Liver (tissue), 9 donors: ENCODE data around the gene CFAP298. TPM values are rescaled to one million over a fixed set of nuclear protein-coding genes. Genes with fewer than 3 reads are reported as not detected.

ENCODE experiments used
- DNase-seq: peaks from one replicate; pipeline ENCODE4 v3.0.0-alpha.2; 2017; ENCODE audit warnings: low spot score
- H3K27ac ChIP-seq, 2 donors: one replicate each; pipeline ENCODE4 v1.7.0; 2013; ENCODE audit warnings: inconsistent platforms in 2 of 2, low read length in 2 of 2, control low read depth in 1 of 2, low read depth in 1 of 2, mild to moderate bottlenecking in 1 of 2
- H3K27me3 ChIP-seq, 4 donors: one replicate each; pipeline versions ENCODE4 v1.6.1 to v1.7.0; 2013; ENCODE audit warnings: low read length in 3 of 4, inconsistent platforms in 1 of 4, mild to moderate bottlenecking in 1 of 4, moderate library complexity in 1 of 4; ENCODE audit not compliant: control insufficient read depth in 4 of 4, insufficient read depth in 4 of 4
- H3K36me3 ChIP-seq, 4 donors: one replicate each; pipeline versions ENCODE4 v1.6.1 to v1.7.0; 2013; ENCODE audit warnings: low read length in 3 of 4, mild to moderate bottlenecking in 3 of 4, low read depth in 1 of 4, moderate library complexity in 1 of 4; ENCODE audit not compliant: control insufficient read depth in 4 of 4, insufficient read depth in 3 of 4
- H3K4me1 ChIP-seq, 4 donors: one replicate each; pipeline versions ENCODE4 v1.6.1 to v1.7.0; 2013; ENCODE audit warnings: low read length in 3 of 4, mild to moderate bottlenecking in 3 of 4, moderate library complexity in 1 of 4; ENCODE audit not compliant: control insufficient read depth in 4 of 4, insufficient read depth in 4 of 4
- H3K4me3 ChIP-seq, 3 donors: one replicate each; pipeline versions ENCODE4 v1.6.1 to v1.7.0; 2013; ENCODE audit warnings: low read length in 3 of 3, control low read depth in 1 of 3, low read depth in 1 of 3, mild to moderate bottlenecking in 1 of 3
- H3K9ac ChIP-seq, 2 donors: one replicate each; pipeline ENCODE4 v1.7.0; 2013; ENCODE audit warnings: low read length in 2 of 2, mild to moderate bottlenecking in 2 of 2, moderate library complexity in 2 of 2, control low read depth in 1 of 2, low read depth in 1 of 2
- H3K9me3 ChIP-seq, 4 donors: one replicate each; pipeline versions ENCODE4 v1.6.1 to v1.7.0; 2013; ENCODE audit warnings: low read length in 3 of 4; ENCODE audit not compliant: control insufficient read depth in 4 of 4
- FOXA1 ChIP-seq: IDR thresholded peaks from 2 replicates; pipeline ENCODE4 v1.6.1; 2016; ENCODE audit warnings: antibody characterized with exemption
- GABPA ChIP-seq, 2 donors: IDR thresholded peaks in 1 of 2; conservative IDR thresholded peaks in 1 of 2; 2 replicates each; pipeline ENCODE4 v1.6.1; 2016; ENCODE audit warnings: antibody characterized with exemption in 2 of 2, mild to moderate bottlenecking in 1 of 2, moderate library complexity in 1 of 2
- HNF4A ChIP-seq, 2 donors: conservative IDR thresholded peaks; 2 replicates each; pipeline ENCODE4 v1.6.1; 2016; ENCODE audit warnings: antibody characterized with exemption in 2 of 2, mild to moderate bottlenecking in 2 of 2
- HNF4G ChIP-seq: IDR thresholded peaks from 2 replicates; pipeline ENCODE4 v1.6.1; 2016; ENCODE audit warnings: antibody characterized with exemption
- JUND ChIP-seq, 2 donors: IDR thresholded peaks; 2 replicates each; pipeline ENCODE4 v1.6.1; 2016; ENCODE audit warnings: antibody characterized with exemption in 2 of 2
- NR2F2 ChIP-seq: IDR thresholded peaks from 2 replicates; pipeline ENCODE4 v1.6.1; 2016; ENCODE audit warnings: antibody characterized with exemption
- RAD21 ChIP-seq, 2 donors: IDR thresholded peaks; 2 replicates each; pipeline ENCODE4 v1.6.1; 2016; ENCODE audit warnings: antibody characterized with exemption in 2 of 2, mild to moderate bottlenecking in 2 of 2
- RXRA ChIP-seq, 2 donors: IDR thresholded peaks; 2 replicates each; pipeline ENCODE4 v1.6.1; 2017 to 2018; ENCODE audit warnings: antibody characterized with exemption in 2 of 2, mild to moderate bottlenecking in 1 of 2
- TAF1 ChIP-seq: conservative IDR thresholded peaks from 2 replicates; pipeline ENCODE4 v1.6.1; 2016; ENCODE audit warnings: antibody characterized with exemption, mild to moderate bottlenecking
- YY1 ChIP-seq: IDR thresholded peaks from 2 replicates; pipeline ENCODE4 v1.6.1; 2016; ENCODE audit warnings: antibody characterized with exemption, mild to moderate bottlenecking
- WGBS: extraction: QIAGEN DNeasy Blood & Tissue Kit; methylation state at CpG from one replicate; pipeline ENCODE4 v1.1.7; 2013; 5-methylcytosine and 5-hydroxymethylcytosine counted together
- polyA plus RNA-seq, 2 donors: library from polyadenylated mRNA; stranded (reverse) in 1 of 2; unstranded in 1 of 2; fragments of 200-250 nt in 1 of 2; fragments of >200 nt in 1 of 2; fragmentation: Nextera tagmentation in 1 of 2; extraction: Ambion mirVana in 1 of 2; gene quantifications; one replicate each; pipeline versions ENCODE4 v1.2.1 to v1.2.3, GENCODE V29; 2013 to 2015
- total RNA-seq, 2 donors: library from RNA; depleted of rRNA; stranded (reverse); fragments of >200 nt; gene quantifications; one replicate each; pipeline ENCODE4 v1.2.3, GENCODE V29; 2014
- TF ChIP-seq, protein P1 (sequence below): IDR thresholded peaks from 2 replicates; pipeline ENCODE4 v1.6.1; 2016; ENCODE audit warnings: antibody characterized with exemption
- TF ChIP-seq, protein P2 (sequence below): fragments of 150-350 bp; IDR thresholded peaks from 2 replicates; pipeline ENCODE4 v1.5.1; 2017; ENCODE audit warnings: improper control_type of control experiment, low read depth, low read length; ENCODE audit not compliant: missing input control
- TF ChIP-seq, protein P3 (sequence below): IDR thresholded peaks from 2 replicates; pipeline ENCODE4 v1.6.1; 2016; ENCODE audit warnings: antibody characterized with exemption
- donor health status: healthy.
- donor health status: healthy.
- donor health status: healthy.
- donor health status: healthy.
- donor health status: healthy.

CFAP298 gene
- total and polyA plus RNA-seq, 4 donors: 13.1 to 19.8 (median 15.3) TPM

DNA sequence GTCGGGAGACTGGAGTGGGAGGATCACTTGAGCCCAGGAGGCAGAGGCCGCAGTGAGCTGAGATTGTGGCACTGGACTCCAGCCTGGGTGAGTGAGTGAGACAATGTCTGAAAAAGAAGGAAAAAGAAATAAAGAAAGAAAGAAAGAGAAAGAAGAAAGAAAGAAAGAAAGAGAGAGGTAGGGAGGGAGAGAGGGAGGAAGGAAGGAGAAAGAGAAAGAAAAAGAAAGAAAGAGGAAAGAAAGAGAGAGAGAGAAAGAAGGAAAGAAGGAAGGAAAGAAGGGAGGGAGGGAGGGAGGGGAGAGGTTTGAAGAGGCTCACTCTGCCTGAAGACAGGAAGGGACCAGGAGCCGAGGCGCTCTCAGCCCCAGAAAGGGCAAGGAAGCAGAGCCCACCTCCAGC lies 22.0 kb downstream of the CFAP298 start:
- no peaks in the 10 kb centered on the region for H3K9me3 ChIP-seq
- no peak overlapping the region for H3K9ac ChIP-seq
- no peak overlapping the region for H3K27ac ChIP-seq
- peaks cover 7 to 35% (median 27%) of the 10 kb centered on the region in 4 donors for H3K4me1 ChIP-seq
- H3K27me3 ChIP-seq: no peaks in the 10 kb centered on the region
- H3K36me3 ChIP-seq: no peaks in the 10 kb centered on the region
- TF ChIP-seq, protein P1, sequence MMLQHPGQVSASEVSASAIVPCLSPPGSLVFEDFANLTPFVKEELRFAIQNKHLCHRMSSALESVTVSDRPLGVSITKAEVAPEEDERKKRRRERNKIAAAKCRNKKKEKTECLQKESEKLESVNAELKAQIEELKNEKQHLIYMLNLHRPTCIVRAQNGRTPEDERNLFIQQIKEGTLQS: no peak
- no peak for TF ChIP-seq FOXA1
- no peak for TF ChIP-seq GABPA (IDR thresholded peaks at IDR 0.05 in 1 of 2, conservative IDR thresholded peaks at IDR 0.05 in 1 of 2)
- no peak for TF ChIP-seq TAF1
- TF ChIP-seq, protein P2, sequence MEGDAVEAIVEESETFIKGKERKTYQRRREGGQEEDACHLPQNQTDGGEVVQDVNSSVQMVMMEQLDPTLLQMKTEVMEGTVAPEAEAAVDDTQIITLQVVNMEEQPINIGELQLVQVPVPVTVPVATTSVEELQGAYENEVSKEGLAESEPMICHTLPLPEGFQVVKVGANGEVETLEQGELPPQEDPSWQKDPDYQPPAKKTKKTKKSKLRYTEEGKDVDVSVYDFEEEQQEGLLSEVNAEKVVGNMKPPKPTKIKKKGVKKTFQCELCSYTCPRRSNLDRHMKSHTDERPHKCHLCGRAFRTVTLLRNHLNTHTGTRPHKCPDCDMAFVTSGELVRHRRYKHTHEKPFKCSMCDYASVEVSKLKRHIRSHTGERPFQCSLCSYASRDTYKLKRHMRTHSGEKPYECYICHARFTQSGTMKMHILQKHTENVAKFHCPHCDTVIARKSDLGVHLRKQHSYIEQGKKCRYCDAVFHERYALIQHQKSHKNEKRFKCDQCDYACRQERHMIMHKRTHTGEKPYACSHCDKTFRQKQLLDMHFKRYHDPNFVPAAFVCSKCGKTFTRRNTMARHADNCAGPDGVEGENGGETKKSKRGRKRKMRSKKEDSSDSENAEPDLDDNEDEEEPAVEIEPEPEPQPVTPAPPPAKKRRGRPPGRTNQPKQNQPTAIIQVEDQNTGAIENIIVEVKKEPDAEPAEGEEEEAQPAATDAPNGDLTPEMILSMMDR: no peak
- no peak for TF ChIP-seq HNF4A (conservative IDR thresholded peaks at IDR 0.05)
- TF ChIP-seq YY1: no peak
- no peak for TF ChIP-seq HNF4G
- no peak for DNase-seq
- no peak overlapping the region for H3K4me3 ChIP-seq
- WGBS: 91% methylated on average over 4 of the region's 4 CpGs

DNA sequence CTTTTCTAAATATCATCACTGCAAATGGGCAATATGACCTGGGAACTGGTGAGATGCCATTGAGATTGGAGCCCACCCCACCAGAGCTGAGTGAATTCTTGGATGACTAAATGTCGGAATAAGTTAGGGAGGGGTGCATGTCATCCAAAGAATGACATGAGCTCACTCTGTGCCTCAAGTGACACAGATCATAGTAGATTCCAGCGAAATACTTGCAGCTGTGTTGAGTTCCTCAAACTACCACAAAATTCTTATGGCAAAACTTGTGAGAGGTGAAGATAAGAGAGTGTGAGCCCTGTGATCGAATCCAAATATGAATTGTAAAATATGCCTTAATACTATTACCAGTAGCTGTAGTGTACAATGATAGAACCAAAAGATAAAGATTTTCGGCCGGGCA lies 24.5 kb downstream of the CFAP298 start:
- 97% methylated on average over 5 of the region's 5 CpGs for WGBS
- no peak for DNase-seq
- Histone ChIP-seq H3K36me3 (no peaks in the 10 kb centered on the region), H3K4me1 (peaks cover 3 to 17% (median 7%) of the 10 kb centered on the region in 4 donors), H3K27me3 (no peaks in the 10 kb centered on the region), H3K27ac (no peak overlapping the region), H3K9ac (no peak overlapping the region), H3K9me3 (no peaks in the 10 kb centered on the region), H3K4me3 (no peak overlapping the region)
- TF ChIP-seq JUND (IDR thresholded peaks at IDR 0.05): no peak
- TF ChIP-seq YY1: no peak
- TF ChIP-seq RXRA (IDR thresholded peaks at IDR 0.05): no peak
- TF ChIP-seq RAD21 (IDR thresholded peaks at IDR 0.05): no peak
- no peak for TF ChIP-seq HNF4A (conservative IDR thresholded peaks at IDR 0.05)
- TF ChIP-seq, protein P3, sequence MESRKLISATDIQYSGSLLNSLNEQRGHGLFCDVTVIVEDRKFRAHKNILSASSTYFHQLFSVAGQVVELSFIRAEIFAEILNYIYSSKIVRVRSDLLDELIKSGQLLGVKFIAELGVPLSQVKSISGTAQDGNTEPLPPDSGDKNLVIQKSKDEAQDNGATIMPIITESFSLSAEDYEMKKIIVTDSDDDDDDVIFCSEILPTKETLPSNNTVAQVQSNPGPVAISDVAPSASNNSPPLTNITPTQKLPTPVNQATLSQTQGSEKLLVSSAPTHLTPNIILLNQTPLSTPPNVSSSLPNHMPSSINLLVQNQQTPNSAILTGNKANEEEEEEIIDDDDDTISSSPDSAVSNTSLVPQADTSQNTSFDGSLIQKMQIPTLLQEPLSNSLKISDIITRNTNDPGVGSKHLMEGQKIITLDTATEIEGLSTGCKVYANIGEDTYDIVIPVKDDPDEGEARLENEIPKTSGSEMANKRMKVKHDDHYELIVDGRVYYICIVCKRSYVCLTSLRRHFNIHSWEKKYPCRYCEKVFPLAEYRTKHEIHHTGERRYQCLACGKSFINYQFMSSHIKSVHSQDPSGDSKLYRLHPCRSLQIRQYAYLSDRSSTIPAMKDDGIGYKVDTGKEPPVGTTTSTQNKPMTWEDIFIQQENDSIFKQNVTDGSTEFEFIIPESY: no peak
- TF ChIP-seq, protein P2: no peak
- TF ChIP-seq TAF1: no peak
- no peak for TF ChIP-seq GABPA (IDR thresholded peaks at IDR 0.05 in 1 of 2, conservative IDR thresholded peaks at IDR 0.05 in 1 of 2)
- TF ChIP-seq FOXA1: no peak
- TF ChIP-seq NR2F2: no peak
- TF ChIP-seq, protein P1: no peak
